IPS DF 4.7 (cell line): ENCODE results near the gene ROR1.

Experiments used
- DNase-seq: peaks from one replicate; pipeline ENCODE4 v3.0.0-alpha.2; 2013; ENCODE audit warnings: low spot score; ENCODE audit errors: extremely low read depth

The ROR1 gene

DNA sequence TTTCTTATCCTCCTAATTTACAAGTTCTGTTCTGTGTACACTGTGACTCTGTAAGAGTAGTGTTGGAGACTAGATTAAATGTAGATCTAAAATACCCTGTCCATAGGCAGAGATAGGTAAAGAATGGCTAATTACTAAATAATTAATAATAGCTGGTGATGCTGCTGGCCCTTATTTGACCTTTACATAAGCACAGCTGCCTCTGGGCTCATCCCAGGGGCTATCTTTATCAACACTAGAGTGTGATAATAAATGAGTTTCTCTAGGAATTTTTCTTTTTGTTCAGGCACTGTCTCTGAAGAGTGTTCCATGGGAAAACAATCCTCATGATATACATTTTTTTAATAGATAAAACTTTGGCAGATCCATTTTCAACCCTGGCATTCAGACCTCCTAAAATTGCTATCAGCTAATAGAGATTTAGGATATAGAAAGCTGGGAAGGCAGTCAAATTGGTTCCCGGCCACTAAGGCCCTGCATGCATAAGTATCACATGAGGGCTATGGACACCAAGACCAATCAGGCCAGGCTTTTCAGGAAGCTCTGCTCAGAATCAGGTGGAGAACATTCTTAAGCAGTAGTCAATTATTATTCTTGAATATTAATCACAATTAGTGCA is 107.2 kb downstream of the ROR1 start:
- no peak for DNase-seq

DNA sequence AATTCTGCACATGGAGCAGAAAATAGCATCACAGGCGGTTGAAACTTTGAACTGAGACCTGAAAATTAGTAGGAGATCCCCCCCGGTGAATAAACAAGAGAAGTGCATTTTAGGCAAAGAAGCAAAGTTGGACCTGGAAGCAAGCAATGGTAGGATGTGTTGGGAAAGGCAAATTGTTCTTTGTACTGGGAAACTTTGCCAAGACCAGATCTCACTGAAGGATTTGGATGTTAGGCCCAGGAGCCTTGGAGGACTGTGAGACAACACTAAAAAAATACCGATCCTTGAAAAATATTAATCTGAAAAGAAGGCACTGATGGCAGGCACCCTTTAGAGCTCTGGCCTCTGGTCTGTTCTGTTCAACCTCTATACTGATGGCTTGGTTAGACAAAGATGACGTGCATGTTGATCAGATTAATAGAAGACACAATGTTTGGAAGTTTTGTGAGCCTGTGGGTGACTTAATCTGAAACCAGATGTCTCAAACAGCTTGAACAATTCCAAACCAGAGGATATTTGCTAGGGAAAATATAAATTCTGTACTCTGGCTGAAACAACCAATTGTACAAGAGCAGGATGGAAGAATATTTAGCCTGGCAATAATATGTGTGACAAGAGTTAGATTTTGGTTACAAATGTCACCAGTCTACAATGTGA is 108.4 kb downstream of the ROR1 start:
- no peak for DNase-seq

DNA sequence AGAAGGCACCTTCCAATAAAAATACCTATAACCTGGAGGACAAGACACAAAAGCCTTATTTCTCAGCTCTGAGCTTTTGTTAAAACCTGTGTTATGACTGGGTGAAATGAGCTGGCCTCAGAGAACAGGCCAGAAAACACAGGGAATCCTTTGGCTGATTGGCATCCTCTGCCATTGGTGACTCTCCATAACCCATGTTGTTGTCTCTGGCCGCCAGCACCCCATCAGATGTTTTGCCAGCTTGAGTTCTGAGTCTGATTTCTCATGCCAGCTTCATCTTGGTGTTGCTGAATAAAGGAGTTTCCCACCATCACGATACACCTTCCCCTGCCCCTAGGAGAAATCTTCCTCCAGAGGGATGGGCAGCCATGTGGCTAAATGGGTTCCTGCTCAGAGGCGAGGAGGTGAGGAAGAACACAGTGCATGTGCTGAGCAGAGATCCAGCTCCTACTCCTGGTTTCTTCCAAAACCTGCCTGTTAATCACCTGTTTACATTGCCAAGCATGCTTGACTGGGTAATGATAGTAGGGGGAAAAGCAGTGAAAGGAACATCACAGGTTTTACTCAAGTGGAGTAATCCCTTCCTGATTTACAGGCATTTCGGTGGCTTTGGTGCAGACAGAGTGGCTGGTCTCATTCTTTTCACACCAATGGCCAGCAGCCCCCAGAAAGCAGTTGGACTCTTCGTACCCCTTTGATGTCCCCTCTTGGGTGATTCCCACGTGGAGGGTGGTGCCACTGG is 109.8 kb downstream of the ROR1 start:
- DNase-seq = no peak

DNA sequence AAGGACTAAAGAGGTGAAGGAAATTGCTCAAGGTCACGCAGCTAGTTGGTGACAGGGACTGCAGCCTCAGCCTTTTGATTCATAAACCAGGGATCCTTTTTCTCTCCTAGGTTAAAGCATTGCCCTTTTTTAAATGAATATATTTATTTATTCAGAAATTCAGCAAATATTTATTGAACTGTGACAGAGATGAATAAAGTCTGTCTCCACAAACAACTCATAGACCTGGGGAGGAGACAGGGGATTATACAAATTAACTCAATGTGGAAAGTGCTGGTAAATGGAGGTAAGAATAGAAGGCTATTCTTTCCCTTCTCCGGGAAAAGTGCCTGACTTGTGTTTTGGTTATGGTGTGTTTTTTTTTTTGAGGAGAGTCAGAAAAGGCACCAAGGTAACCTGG is 110.7 kb downstream of the ROR1 start:
- no peak for DNase-seq

DNA sequence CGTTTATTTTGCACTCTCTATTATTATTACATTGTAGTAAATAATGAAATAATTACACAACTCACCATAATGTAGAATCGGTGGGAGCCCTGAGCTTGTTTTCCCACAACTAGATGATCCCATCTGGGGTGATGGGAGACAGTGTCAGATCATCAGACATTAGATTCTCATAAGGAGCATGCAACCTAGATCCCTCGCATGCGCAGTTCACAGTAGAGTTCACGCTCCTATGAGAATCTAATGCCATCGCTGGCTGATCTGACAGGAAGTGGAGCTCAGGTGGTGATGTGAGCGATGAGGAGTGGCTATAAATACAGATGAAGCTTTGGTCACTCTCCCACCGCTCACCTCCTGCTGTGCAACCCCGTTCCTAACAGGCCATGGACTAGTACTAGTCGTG is 112.1 kb downstream of the ROR1 start:
- DNase-seq = no peak

DNA sequence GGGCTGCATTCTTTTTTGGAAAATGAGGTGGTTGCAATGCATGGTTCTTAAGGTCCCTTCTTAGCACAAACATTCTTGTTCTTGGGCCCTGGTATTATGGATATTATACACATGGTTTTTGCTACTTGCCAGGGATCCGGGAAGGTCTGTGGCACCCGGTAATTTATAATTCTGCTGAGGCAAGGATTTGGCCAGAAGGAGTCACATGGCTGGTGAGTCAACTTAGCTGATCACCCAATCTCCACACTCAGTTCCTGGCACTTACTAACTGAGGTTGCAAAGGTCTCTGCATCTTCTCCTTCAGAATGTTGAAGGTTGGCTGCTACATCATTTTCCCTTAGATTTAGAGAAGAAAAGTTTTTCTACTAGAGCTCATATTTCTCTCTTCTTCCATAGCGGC is 112.5 kb downstream of the ROR1 start:
- DNase-seq = no peak

DNA sequence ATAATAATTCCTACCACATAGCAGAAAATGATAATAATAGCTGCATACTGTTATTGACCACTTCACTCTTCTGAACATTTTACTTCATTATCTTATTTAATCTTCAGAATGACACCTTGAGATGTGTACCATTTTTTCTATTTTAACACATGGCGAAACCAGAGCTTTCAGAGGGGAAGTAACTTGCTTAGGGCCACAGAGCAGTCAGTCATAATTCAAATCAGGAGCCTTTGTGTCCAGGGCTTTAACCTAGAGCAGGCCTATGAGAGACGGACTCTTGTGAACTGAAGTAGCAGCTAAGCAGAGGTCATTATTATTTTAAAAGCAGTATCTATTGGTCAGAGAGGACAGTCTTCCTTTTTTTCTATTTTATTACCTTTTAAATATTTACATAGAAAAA is 114.0 kb downstream of the ROR1 start:
- no peak for DNase-seq

DNA sequence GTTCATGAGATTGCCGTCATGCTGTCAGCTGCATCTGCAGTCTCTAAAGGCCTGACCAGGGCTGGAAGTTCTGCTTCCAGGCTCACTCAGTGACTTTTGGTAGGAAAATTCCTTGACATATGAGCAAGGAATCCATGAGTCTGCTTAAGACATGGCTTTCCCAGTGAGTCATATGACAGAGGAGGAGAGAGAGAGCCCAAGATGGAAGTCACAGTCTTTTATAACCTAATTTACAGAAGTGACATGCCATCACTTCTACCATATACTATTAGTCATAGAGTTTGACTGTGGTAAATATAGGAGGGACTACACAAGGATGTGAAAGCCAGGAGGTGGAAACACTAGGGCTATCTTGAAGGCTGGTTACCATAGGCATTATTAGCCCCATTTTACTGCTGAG is 115.2 kb downstream of the ROR1 start:
- DNase-seq = no peak

DNA sequence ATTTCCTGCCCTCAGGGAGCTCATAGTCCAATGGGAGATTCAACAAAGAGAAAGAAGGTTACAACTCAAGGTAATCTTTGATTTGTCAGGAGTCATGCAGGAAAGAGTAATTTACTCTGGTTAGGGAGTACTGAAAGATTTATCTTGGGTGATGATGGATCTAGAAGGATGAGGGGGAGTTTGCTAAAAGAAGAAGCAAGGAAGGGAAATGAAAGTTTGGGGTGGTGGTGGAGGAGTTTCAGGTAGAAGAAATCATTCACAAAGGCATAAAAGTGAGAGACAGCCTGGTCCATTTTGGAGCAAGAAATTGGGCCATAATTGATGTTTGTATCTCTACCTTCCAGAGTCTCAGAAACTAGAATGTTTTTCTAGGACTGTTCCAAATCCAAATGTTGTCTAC is 116.7 kb downstream of the ROR1 start:
- no peak for DNase-seq

DNA sequence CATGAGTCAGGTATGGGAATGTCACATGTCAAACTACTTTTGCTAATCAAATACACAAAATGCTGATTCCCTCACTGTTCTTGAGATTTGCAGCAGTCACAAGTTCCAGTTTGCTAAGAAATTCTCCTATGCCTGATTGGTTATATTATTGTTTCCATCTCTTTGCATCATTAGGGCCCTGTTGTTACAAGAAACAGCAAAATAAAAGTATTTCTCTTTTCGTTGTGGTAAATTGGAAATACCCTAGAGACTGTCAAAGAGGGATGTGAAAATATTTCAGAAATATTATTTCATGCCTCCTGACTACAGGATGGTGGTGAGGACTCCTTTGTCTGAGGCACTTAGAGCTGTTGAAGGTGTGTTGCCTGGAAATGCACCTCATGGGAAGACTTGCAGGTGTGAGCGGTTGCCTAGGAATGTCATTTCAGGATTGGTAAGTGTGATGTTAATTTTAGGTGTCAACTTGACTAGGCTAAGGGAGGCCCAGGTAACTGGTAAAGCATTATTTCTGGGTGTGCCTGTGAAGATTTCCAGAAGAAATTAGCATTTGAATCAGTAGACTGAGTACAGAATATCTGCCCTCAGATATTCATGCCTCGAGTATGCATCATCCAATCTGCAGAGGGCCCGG is 117.4 kb downstream of the ROR1 start:
- DNase-seq = no peak

DNA sequence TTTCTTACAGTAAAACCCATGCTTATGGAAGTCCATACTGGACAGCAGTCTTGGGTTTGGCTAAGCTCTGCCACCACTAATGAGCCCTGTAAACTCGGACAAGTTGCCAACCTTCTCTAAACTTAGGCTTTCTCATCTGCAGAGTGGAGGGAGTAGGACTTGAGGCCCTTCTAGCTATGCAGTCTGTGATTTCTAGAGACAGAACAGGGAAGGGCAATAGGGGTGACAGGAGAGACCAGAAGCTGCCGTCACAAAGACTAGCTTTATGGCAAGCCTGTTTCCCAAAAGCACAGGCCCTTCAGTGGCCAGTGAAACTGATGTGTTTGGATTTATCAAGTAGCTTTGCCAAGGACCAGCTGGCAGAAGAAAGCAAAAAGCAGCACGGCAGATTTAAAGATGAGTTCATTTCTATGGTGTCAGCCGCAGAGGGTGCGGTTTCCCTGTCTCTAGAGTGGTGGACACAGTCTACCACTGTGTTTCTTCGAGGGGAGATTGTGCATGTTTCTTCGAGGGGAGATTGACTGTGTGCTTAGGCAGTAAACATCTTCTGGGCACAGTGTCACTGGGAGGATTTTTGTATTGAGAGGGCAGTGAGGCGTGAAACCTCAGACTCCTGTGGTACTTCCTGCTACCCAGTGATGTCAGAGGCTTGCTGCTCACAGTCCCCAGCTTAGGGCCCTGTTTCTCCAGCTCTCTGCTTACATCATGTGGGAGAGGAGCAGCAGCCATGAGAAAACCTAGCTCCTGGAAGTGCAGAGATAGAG is 119.0 kb downstream of the ROR1 start:
- DNase-seq = no peak

DNA sequence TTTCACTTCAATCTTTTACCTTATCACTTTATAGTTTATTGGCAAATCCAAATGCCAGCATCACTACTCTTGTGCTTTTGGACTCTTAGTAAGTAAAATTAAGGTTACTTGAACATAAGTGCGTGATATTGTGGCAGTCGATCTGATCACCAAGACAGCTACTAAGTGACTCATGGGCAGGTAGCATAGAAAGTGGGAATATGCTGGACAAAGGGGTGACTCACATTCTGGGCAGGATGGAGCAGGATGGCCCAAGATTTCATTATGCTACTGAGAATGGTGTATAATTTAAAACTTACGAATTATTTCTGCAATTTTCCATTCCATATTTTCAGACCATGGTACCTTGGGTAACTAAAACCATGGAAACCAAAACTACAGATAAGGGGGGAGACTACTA is 120.2 kb downstream of the ROR1 start:
- DNase-seq = no peak

DNA sequence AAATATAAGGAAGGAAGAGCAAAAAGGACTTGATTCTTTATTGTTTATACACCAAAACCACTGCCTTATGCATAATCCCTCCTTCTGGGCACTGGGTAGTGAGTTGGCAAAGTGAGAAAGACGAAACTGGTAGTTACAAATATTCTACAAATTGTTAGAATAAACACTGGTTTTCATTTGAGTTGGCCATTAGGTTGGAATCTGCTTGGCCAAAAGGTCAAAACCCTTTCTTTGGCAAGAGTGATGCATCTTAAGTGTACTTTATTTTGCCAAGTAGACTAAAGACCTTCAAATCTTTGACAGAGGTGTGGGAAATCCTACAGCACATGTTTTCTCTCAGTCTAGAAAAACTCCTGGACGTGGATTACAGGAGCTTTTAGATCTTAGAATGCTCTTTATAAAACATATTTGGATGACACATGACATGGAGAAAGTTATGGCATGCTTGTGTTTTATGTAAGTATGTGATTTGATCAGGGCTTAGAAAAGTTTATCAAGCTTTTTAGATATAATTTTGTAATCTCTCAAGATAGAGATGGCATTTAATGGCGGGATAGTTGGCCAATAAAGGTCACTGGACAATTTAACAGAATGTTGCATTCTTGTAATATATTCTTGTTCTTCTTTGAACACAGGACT is 120.9 kb downstream of the ROR1 start:
- DNase-seq = no peak

DNA sequence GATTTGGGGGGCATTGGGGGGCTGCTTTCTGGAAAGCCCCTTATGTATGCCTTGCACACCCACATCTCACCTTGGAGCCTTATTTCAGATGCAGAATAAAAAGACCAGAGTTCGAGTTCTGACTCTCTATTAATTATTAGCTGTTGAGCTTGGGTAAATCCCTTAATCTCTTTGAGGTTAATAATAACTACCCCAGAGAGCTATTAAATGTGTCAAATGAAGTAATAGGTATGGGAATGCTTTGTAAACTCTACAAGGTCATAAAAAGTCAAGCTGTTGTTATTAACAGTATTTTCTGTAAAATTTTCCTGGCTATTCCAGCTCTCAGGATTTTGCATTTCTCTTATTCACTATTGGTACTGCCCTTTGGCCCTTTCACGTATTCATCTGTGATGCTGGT is 122.9 kb downstream of the ROR1 start:
- no peak for DNase-seq

DNA sequence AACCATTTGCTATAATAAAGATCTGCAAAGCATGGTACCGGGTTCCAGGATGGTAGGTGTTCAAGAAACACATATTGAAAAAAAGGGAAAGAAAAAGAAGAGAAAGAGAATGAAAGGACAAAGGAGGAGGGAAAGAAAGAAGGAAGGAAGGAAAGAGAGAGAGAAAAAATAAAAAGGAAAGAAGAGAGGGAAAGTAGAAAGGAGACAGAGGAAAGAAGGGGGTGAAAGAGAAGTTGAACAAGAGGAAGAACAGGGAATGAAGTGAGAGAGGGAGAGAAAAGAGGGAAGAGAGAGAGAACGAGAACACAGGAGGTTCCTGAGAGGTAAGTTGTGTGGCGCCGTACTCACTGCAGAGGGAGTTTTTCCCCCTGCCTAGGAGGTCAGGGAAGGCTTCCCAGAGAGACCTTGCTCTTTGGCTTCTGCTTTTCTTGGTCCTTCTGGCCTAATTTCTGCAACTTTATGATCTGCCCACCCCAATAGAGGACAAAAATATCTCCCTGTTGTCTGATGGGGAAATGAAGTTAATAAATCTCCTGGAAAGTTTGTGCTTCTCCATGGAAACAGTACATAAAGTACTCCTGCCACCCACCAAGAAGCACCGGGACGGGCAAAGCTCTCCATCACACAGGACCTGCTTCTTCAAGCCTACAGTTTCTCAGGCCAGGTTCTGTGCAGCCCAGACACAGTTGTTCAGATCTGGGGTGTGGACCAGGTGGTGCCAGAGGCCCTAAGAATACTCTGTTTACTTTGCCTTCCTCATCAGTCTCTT is 124.8 kb downstream of the ROR1 start:
- DNase-seq = no peak

DNA sequence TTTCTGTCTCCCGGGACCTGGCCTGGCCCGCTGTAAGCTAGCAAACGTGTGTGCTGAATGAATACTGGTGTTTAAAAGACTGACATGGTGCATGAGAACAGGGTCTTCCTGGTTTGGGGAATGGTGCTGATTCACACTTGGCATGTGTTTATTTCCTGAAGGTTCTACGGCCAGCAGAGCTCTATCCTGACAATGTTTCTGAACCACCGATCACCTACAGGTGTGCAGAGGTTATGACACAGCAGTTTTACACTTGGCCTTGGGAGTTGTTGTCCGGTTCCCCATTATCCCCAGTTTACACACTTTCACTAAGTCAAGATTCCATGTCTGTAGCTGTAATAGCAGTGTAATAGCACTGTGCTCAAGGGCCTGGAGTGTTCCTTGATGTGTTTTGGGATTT is 127.3 kb downstream of the ROR1 start:
- no peak for DNase-seq

DNA sequence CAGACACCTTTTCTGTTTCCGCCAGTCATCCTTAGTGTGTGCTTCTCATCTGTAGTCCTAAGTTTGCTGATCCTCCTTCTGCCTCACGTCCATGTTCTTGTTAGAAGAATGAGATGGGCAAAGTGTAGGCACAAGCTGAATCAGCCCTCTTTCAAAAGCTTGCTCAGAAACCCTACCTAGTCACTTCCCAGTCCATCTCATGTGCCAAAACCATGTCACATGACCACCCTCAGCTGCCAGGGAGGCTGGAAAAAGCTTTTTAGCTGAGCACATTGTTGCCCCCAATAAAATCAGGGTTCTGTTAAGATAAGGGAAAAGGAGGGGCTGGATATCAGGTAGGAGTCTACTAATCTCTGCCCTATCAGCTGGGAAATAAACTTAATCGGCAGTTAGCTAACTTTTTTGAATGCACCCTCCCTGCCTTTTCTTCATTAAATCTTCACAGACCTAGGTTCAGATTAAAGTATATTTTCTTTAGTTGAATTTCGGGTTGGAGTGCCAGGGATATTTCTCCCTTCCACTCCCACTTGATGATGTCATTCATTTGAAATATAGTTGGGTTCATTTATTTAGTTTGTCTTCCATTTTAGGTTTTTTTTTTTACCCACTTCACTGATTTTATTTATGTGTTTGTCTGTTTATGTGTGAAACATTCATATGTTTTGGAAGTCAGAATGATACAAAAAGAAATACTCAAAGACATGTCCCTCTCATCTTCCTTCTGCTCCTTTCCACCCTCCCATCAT is 129.2 kb downstream of the ROR1 start:
- DNase-seq = no peak

DNA sequence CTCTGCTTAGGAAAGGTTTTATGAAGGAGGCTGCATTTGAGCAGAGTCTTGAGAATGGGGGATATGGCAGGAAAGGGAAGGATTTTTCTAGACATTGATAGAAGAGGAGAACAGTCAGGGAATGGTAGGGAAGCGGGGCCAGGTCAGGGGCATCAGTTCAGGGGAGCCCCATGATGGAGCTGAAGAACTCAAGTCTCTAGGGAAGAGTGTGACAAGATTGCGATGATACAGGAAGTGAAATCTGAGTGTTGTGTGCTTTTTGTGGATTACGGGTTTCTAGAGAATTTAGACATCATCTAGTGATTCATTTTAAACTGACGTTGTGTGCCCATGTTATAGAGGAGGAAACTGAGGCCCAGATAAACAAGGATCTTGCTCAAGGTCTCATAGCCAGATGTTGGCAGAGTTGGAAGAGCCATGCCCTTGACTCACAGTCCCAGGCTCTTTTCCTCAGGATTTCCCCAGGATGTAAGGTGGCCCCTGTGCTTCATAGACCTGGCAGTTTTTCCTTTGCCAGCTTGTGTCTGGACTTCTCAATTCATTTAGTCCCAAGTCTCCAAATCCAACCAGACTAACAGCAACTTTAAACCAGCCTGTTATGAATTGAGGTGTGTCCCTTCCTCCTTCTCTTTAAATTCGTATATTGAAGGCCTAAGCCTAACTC is 130.3 kb downstream of the ROR1 start:
- no peak for DNase-seq

DNA sequence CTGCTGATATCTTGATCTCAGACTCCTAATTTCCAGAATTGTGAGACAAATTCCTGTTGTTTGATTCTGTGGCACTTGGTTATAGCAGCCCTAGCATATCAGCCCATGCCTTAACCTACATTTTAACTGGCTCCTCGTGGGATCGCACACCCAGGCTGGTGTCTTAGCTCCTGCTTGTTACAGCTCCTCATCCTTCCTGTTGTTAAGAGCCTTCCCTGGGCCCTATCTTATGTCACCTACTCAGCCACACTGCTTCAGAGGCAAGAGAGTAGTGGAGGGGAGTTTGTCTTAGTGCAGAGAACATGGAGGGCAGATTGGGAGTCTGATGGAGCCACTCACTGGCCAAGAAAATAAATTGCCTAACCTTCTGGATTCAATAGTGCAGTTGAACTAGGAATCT is 131.0 kb downstream of the ROR1 start:
- DNase-seq = no peak
